SH-SY5Y (cell line): Measurements from ENCODE around the gene BAIAP3.

Experiments used
- GATA2 ChIP-seq: IDR thresholded peaks from 2 replicates; pipeline ENCODE4 v1.6.1; 2011; ENCODE audit warnings: mild to moderate bottlenecking, low read depth, low read length
- GATA3 ChIP-seq: IDR thresholded peaks from 2 replicates; pipeline ENCODE4 v1.6.1; 2011; ENCODE audit warnings: low read depth, mild to moderate bottlenecking, low read length, moderate library complexity

Gene BAIAP3

GRCh38 chr16:1333854-1334700 lies 632 bp downstream of the BAIAP3 start:
- TF ChIP-seq GATA3 (no peak), GATA2 (no peak)

GRCh38 chr16:1334739-1335138 lies 1.3 kb downstream of the BAIAP3 start:
- TF ChIP-seq GATA2 = no peak
- no peak for TF ChIP-seq GATA3

- TF ChIP-seq GATA2 (no peak), GATA3 (no peak)
Measured at GRCh38 chr16:1335211-1335971, 1.9 kb downstream of the BAIAP3 start.

- no peak for TF ChIP-seq GATA2
- no peak for TF ChIP-seq GATA3
Measured at GRCh38 chr16:1335996-1336395, 2.6 kb downstream of the BAIAP3 start.

- TF ChIP-seq GATA2 (no peak), GATA3 (no peak)
Measured at GRCh38 chr16:1336619-1337018, 3.2 kb downstream of the BAIAP3 start.

GRCh38 chr16:1337486-1337885 lies 4.0 kb downstream of the BAIAP3 start:
- TF ChIP-seq GATA3 (no peak), GATA2 (no peak)

GRCh38 chr16:1338119-1338730 lies 4.8 kb downstream of the BAIAP3 start:
- TF ChIP-seq GATA3 (no peak), GATA2 (no peak)

- no peak for TF ChIP-seq GATA3
- TF ChIP-seq GATA2 = no peak
Measured at GRCh38 chr16:1338855-1339675, 5.6 kb downstream of the BAIAP3 start.

- TF ChIP-seq GATA3 (no peak), GATA2 (no peak)
Measured at GRCh38 chr16:1340730-1341494, 7.5 kb downstream of the BAIAP3 start.

- TF ChIP-seq GATA3 (no peak), GATA2 (no peak)
Measured at GRCh38 chr16:1341495-1342420, 8.3 kb downstream of the BAIAP3 start.

GRCh38 chr16:1342526-1343427 lies 9.3 kb downstream of the BAIAP3 start:
- TF ChIP-seq GATA2 = no peak
- no peak for TF ChIP-seq GATA3
